Measurements from ENCODE around the gene TMEM59.

Gene TMEM59

DNA sequence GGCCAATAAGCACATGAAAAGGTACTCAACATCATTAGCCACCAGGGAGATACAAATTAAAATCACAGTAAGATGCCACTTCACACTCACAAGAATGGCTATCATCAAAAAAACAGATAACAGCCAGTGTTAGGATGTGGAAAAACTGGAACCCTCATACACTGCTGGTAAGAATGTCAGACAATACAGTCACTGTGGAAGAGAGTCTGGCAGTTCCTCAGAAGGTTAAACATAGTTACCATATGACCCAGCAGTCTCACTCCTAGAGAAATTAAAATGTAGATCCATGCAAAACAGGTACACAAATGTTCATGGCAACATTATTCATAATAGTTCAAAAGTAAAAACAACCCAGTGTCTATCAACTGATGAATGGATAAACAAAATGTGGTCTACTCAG lies 68.3 kb downstream of the TMEM59 start:
- DNase-seq (ENCODE audit: low read depth in 3 of 3), result no peak

DNA sequence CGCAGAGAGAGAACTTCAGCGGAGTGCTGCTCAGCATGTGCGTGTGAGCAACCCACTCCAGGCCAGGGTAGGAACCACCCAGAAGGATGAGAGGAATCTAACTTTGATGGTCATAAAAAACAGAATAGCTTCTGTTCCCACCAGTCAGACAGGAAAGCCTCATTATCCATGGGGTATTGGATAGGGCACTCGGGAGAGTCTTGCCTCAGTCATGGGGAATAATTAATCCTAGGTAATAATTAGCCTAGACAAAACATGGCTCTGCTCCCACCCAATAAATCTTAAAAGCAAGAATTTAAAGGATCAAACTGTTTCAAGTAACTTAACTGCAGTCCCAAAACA lies 70.3 kb downstream of the TMEM59 start:
- no peak for DNase-seq (ENCODE audit: low read depth in 3 of 3)

DNA sequence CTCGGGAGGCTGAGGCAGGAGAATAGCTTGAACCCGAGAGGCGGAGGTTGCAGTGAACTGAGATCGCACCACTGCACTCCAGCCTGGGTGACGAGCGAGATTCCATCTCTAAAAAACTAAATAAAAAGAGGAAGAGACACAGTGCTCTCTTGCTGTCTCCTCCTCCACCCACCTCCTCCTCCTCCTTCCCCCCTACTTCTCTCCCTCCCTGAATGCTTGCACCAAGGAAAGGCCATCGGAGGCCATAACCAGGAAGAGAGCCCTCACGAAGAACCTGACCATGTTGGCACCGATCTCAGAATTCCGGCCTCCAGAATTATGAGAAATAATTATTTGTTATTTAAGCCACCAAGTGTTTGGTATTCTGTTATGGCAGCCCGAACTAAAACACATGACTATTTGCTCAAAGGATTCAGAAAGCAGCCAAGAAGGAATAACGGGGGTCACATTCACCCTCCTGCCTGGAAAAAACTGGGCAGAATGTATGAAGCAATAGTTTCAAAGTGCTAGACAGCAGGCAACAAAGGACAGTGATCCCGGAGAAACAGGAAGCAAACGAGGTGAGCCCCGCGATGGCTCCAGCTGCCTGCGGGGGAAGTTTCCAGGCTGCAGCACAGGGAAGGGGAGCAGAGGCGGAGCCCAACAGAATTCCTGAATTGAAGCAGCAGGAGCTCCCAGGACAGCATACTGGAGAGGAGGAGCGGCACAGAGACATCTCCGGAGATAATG lies 70.8 kb downstream of the TMEM59 start:
- no peak for DNase-seq (ENCODE audit: low read depth in 3 of 3)

DNA sequence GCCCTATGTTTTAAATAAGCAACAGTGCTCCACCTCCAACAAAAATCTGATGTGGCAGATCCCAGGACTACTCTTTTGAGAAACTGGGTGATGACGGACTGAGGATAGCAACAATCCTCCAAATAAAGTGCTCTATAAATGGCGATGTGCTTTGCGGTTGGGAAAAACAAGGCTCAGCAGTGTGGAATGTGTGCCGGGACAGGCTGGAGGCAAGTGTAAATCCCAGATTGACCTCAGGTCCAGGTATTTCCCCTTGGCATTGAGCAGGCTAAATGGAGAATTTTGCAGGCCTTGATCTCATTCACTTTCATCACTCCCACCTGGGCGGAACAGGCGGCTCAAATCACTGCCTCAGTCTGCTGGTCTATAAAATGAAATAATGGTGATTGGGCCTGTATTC lies 71.8 kb downstream of the TMEM59 start:
- no peak for DNase-seq (ENCODE audit: low read depth in 3 of 3)

DNA sequence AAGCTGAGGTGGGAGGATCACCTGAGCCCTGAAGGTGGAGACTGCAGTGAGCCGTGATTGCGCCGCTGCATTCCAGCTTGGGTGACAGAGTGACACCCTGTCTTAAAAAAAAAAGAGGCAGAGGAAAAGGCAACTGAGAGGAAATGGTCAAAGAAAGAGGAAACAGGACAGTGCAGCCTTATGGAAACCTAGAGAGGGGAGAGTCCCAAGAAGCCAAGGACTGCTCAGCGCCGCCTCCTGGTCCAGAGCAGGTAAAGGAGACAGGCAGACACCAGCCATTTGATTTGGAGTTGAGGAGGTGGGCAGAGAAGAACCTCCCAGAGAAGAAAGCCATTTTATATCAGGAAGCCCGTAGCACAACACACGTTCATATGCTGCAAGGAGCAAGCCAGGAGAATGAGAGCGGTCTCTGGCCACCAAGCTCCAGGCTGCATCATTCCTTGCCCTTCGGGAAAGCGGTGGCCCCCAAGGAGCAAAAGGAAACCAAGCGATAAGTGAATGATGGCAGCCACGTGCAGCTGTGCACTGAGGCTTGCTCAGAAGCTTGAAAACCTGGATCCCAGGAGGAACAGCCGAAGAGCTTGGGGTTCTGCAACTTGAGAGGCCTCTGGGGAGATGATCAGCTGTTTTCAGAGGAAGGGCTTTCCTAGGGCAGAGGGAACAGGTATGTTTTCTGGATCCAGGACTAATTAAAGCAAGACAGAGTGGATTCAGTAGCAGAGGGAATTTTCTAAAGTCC lies 73.1 kb downstream of the TMEM59 start:
- DNase-seq (ENCODE audit: low read depth in 3 of 3), result no peak

All from stimulated activated CD4-positive, alpha-beta T cell treated with anti-CD3 and anti-CD28 coated beads, TNF-alpha, amount 100 ng/mL, for 24 hours (primary cell).